ENCODE results near the gene TNPO1.
"Not testable (repeated sequence)": the region's sequence is repeated elsewhere in the genome, so short reads cannot be mapped to it uniquely, and the experiment has no call there.

TNPO1 gene

GRCh38 chr5:72808637-72809036, 7.8 kb upstream of the TNPO1 start:
- H3K9me3 ChIP-seq (ENCODE audit: control extremely low read depth in 1 of 5, control insufficient read depth in 4 of 5, insufficient read depth in 2 of 5, low read depth in 1 of 5, low read length in 4 of 5): peaks cover 0 to 12% (median 5%) of the 10 kb centered on the region in 5 experiments
- POLR2A ChIA-PET; H3K27ac ChIP-seq (ENCODE audit: insufficient read depth in 1 of 2, low read depth in 1 of 2, low read length in 2 of 2, poor library complexity in 1 of 2, severe bottlenecking in 2 of 2); H3K36me3 ChIP-seq (ENCODE audit: control insufficient read depth in 4 of 4, insufficient read depth in 4 of 4, low read length in 3 of 4); DNase-seq; H3K27me3 ChIP-seq (replicated peaks in 2 of 5; ENCODE audit: control insufficient read depth in 4 of 5, insufficient read depth in 5 of 5, low read length in 4 of 5); H3K4me3 ChIP-seq (ENCODE audit: control insufficient read depth in 1 of 7, extremely low read depth in 1 of 7, insufficient read depth in 4 of 7, low read depth in 2 of 7, low read length in 6 of 7); H3K4me1 ChIP-seq (ENCODE audit: control extremely low read depth in 1 of 4, control insufficient read depth in 4 of 4, insufficient read depth in 4 of 4, low read length in 3 of 4): not testable (repeated sequence)
- WGBS (ENCODE audit: insufficient coverage): 96% methylated on average over 3 of the region's 4 CpGs
- CTCF ChIA-PET: interaction anchor here (0.6 to 1.0 kb wide), 2 partner anchors 10 to 38 kb away, joined by 3 read pairs; no protein-coding TSS in a partner anchor

GRCh38 chr5:72811849-72812248, 4.6 kb upstream of the TNPO1 start:
- H3K4me3 ChIP-seq (ENCODE audit: control insufficient read depth in 1 of 7, extremely low read depth in 1 of 7, insufficient read depth in 4 of 7, low read depth in 2 of 7, low read length in 6 of 7): no peak overlapping the region
- WGBS (ENCODE audit: insufficient coverage): 80% methylated on average over 1 of the region's 1 CpG
- DNase-seq: no peak
- H3K27me3 ChIP-seq (replicated peaks in 2 of 5; ENCODE audit: control insufficient read depth in 4 of 5, insufficient read depth in 5 of 5, low read length in 4 of 5): no peaks in the 10 kb centered on the region
- H3K4me1 ChIP-seq (ENCODE audit: control extremely low read depth in 1 of 4, control insufficient read depth in 4 of 4, insufficient read depth in 4 of 4, low read length in 3 of 4): peaks cover 0 to 8% (median 6%) of the 10 kb centered on the region in 4 experiments
- peaks cover 0 to 6% (median 0%) of the 10 kb centered on the region in 5 experiments for H3K9me3 ChIP-seq (ENCODE audit: control extremely low read depth in 1 of 5, control insufficient read depth in 4 of 5, insufficient read depth in 2 of 5, low read depth in 1 of 5, low read length in 4 of 5)
- H3K36me3 ChIP-seq (ENCODE audit: control insufficient read depth in 4 of 4, insufficient read depth in 4 of 4, low read length in 3 of 4): no peaks in the 10 kb centered on the region
- POLR2A ChIA-PET: no interaction called here
- CTCF ChIA-PET: no interaction called here
- H3K27ac ChIP-seq (ENCODE audit: insufficient read depth in 1 of 2, low read depth in 1 of 2, low read length in 2 of 2, poor library complexity in 1 of 2, severe bottlenecking in 2 of 2): no peak overlapping the region

- no CpG with 5 or more reads among the region's 1 CpG for WGBS (ENCODE audit: insufficient coverage)
- Histone ChIP-seq H3K27ac (ENCODE audit: insufficient read depth in 1 of 2, low read depth in 1 of 2, low read length in 2 of 2, poor library complexity in 1 of 2, severe bottlenecking in 2 of 2) (no peak overlapping the region), H3K9me3 (ENCODE audit: control extremely low read depth in 1 of 5, control insufficient read depth in 4 of 5, insufficient read depth in 2 of 5, low read depth in 1 of 5, low read length in 4 of 5) (peaks cover 0 to 6% (median 0%) of the 10 kb centered on the region in 5 experiments), H3K27me3 (replicated peaks in 2 of 5; ENCODE audit: control insufficient read depth in 4 of 5, insufficient read depth in 5 of 5, low read length in 4 of 5) (no peaks in the 10 kb centered on the region), H3K4me1 (ENCODE audit: control extremely low read depth in 1 of 4, control insufficient read depth in 4 of 4, insufficient read depth in 4 of 4, low read length in 3 of 4) (peaks cover 0 to 13% (median 7%) of the 10 kb centered on the region in 4 experiments), H3K4me3 (ENCODE audit: control insufficient read depth in 1 of 7, extremely low read depth in 1 of 7, insufficient read depth in 4 of 7, low read depth in 2 of 7, low read length in 6 of 7) (no peak overlapping the region), H3K36me3 (ENCODE audit: control insufficient read depth in 4 of 4, insufficient read depth in 4 of 4, low read length in 3 of 4) (no peaks in the 10 kb centered on the region)
- CTCF ChIA-PET: no interaction called here
- POLR2A ChIA-PET: no interaction called here
- no peak for DNase-seq
Measured at GRCh38 chr5:72812488-72812887, 4.0 kb upstream of the TNPO1 start.

GRCh38 chr5:72814104-72814503, 2.4 kb upstream of the TNPO1 start:
- no peak overlapping the region for H3K4me3 ChIP-seq (ENCODE audit: control insufficient read depth in 1 of 7, extremely low read depth in 1 of 7, insufficient read depth in 4 of 7, low read depth in 2 of 7, low read length in 6 of 7)
- peak in 1 of 3 donors; percentile 18 for DNase-seq
- no peaks in the 10 kb centered on the region for H3K27me3 ChIP-seq (replicated peaks in 2 of 5; ENCODE audit: control insufficient read depth in 4 of 5, insufficient read depth in 5 of 5, low read length in 4 of 5)
- ChIA-PET POLR2A (interaction anchor here (0.6 kb wide), 1 partner anchor 33 kb away, joined by 3 read pairs; no protein-coding TSS in a partner anchor), CTCF (no interaction called here)
- peaks cover 0 to 4% (median 0%) of the 10 kb centered on the region in 5 experiments for H3K9me3 ChIP-seq (ENCODE audit: control extremely low read depth in 1 of 5, control insufficient read depth in 4 of 5, insufficient read depth in 2 of 5, low read depth in 1 of 5, low read length in 4 of 5)
- H3K27ac ChIP-seq (ENCODE audit: insufficient read depth in 1 of 2, low read depth in 1 of 2, low read length in 2 of 2, poor library complexity in 1 of 2, severe bottlenecking in 2 of 2): no peak overlapping the region
- H3K4me1 ChIP-seq (ENCODE audit: control extremely low read depth in 1 of 4, control insufficient read depth in 4 of 4, insufficient read depth in 4 of 4, low read length in 3 of 4): peaks cover 6 to 29% (median 17%) of the 10 kb centered on the region in 4 experiments
- no peaks in the 10 kb centered on the region for H3K36me3 ChIP-seq (ENCODE audit: control insufficient read depth in 4 of 4, insufficient read depth in 4 of 4, low read length in 3 of 4)

GRCh38 chr5:72814864-72815263, 1.6 kb upstream of the TNPO1 start:
- DNase-seq: no peak
- peak overlapping the region in 1 of 7 experiments; percentile 84 for H3K4me3 ChIP-seq (ENCODE audit: control insufficient read depth in 1 of 7, extremely low read depth in 1 of 7, insufficient read depth in 4 of 7, low read depth in 2 of 7, low read length in 6 of 7)
- ChIA-PET POLR2A (no interaction called here), CTCF (interaction anchor here (0.6 to 0.8 kb wide), 2 partner anchors 48 to 185 kb away, joined by 3 read pairs; no protein-coding TSS in a partner anchor)
- no peak overlapping the region for H3K27ac ChIP-seq (ENCODE audit: insufficient read depth in 1 of 2, low read depth in 1 of 2, low read length in 2 of 2, poor library complexity in 1 of 2, severe bottlenecking in 2 of 2)
- peaks cover 0 to 4% (median 0%) of the 10 kb centered on the region in 5 experiments for H3K9me3 ChIP-seq (ENCODE audit: control extremely low read depth in 1 of 5, control insufficient read depth in 4 of 5, insufficient read depth in 2 of 5, low read depth in 1 of 5, low read length in 4 of 5)
- peaks cover 7 to 31% (median 17%) of the 10 kb centered on the region in 4 experiments for H3K4me1 ChIP-seq (ENCODE audit: control extremely low read depth in 1 of 4, control insufficient read depth in 4 of 4, insufficient read depth in 4 of 4, low read length in 3 of 4)
- H3K36me3 ChIP-seq (ENCODE audit: control insufficient read depth in 4 of 4, insufficient read depth in 4 of 4, low read length in 3 of 4): no peaks in the 10 kb centered on the region
- WGBS (ENCODE audit: insufficient coverage): no CpG with 5 or more reads among the region's 1 CpG
- no peaks in the 10 kb centered on the region for H3K27me3 ChIP-seq (replicated peaks in 2 of 5; ENCODE audit: control insufficient read depth in 4 of 5, insufficient read depth in 5 of 5, low read length in 4 of 5)

GRCh38 chr5:72815580-72816283, 729 bp upstream of the TNPO1 start:
- peak overlapping the region; percentile 83 to 98 (median 91) for H3K4me3 ChIP-seq (ENCODE audit: control insufficient read depth in 1 of 7, extremely low read depth in 1 of 7, insufficient read depth in 4 of 7, low read depth in 2 of 7, low read length in 6 of 7)
- 4% methylated on average over 5 of the region's 14 CpGs for WGBS (ENCODE audit: insufficient coverage)
- H3K4me1 ChIP-seq (ENCODE audit: control extremely low read depth in 1 of 4, control insufficient read depth in 4 of 4, insufficient read depth in 4 of 4, low read length in 3 of 4): peaks cover 7 to 31% (median 17%) of the 10 kb centered on the region in 4 experiments
- H3K9me3 ChIP-seq (ENCODE audit: control extremely low read depth in 1 of 5, control insufficient read depth in 4 of 5, insufficient read depth in 2 of 5, low read depth in 1 of 5, low read length in 4 of 5): peaks cover 0 to 2% (median 0%) of the 10 kb centered on the region in 5 experiments
- ChIA-PET POLR2A (no interaction called here), CTCF (interaction anchor here (2.3 kb wide), 1 partner anchor 207 kb away, joined by 7 read pairs; no protein-coding TSS in a partner anchor)
- H3K36me3 ChIP-seq (ENCODE audit: control insufficient read depth in 4 of 4, insufficient read depth in 4 of 4, low read length in 3 of 4): no peaks in the 10 kb centered on the region
- peak overlapping the region; percentile 98 to 99 for H3K27ac ChIP-seq (ENCODE audit: insufficient read depth in 1 of 2, low read depth in 1 of 2, low read length in 2 of 2, poor library complexity in 1 of 2, severe bottlenecking in 2 of 2)
- DNase-seq: peak; percentile 55 to 74 (median 64)
- no peaks in the 10 kb centered on the region for H3K27me3 ChIP-seq (replicated peaks in 2 of 5; ENCODE audit: control insufficient read depth in 4 of 5, insufficient read depth in 5 of 5, low read length in 4 of 5)

GRCh38 chr5:72817076-72817481, 618 bp downstream of the TNPO1 start:
- no peaks in the 10 kb centered on the region for H3K36me3 ChIP-seq (ENCODE audit: control insufficient read depth in 4 of 4, insufficient read depth in 4 of 4, low read length in 3 of 4)
- H3K9me3 ChIP-seq (ENCODE audit: control extremely low read depth in 1 of 5, control insufficient read depth in 4 of 5, insufficient read depth in 2 of 5, low read depth in 1 of 5, low read length in 4 of 5): peaks cover 0 to under 1% (median 0%) of the 10 kb centered on the region in 5 experiments
- H3K4me3 ChIP-seq (ENCODE audit: control insufficient read depth in 1 of 7, extremely low read depth in 1 of 7, insufficient read depth in 4 of 7, low read depth in 2 of 7, low read length in 6 of 7): peak overlapping the region; percentile 83 to 98 (median 91)
- peaks cover 13 to 36% (median 21%) of the 10 kb centered on the region in 4 experiments for H3K4me1 ChIP-seq (ENCODE audit: control extremely low read depth in 1 of 4, control insufficient read depth in 4 of 4, insufficient read depth in 4 of 4, low read length in 3 of 4)
- no peaks in the 10 kb centered on the region for H3K27me3 ChIP-seq (replicated peaks in 2 of 5; ENCODE audit: control insufficient read depth in 4 of 5, insufficient read depth in 5 of 5, low read length in 4 of 5)
- POLR2A ChIA-PET: interaction anchor here (0.9 kb wide), 1 partner anchor 13 kb away, joined by 3 read pairs; no protein-coding TSS in a partner anchor
- CTCF ChIA-PET: interaction anchor here (0.7 to 5.7 kb wide), 6 partner anchors 9 to 451 kb away, joined by 3 to 36 read pairs (median 4); no protein-coding TSS in a partner anchor
- under 1% methylated on average over 18 of the region's 24 CpGs for WGBS (ENCODE audit: insufficient coverage)
- peak; percentile 27 to 66 (median 51) for DNase-seq
- peak overlapping the region; percentile 98 to 99 for H3K27ac ChIP-seq (ENCODE audit: insufficient read depth in 1 of 2, low read depth in 1 of 2, low read length in 2 of 2, poor library complexity in 1 of 2, severe bottlenecking in 2 of 2)

Measured in common myeloid progenitor, CD34-positive (primary cell).